ENCODE data around the gene SMARCB1.

SMARCB1 gene

DNA sequence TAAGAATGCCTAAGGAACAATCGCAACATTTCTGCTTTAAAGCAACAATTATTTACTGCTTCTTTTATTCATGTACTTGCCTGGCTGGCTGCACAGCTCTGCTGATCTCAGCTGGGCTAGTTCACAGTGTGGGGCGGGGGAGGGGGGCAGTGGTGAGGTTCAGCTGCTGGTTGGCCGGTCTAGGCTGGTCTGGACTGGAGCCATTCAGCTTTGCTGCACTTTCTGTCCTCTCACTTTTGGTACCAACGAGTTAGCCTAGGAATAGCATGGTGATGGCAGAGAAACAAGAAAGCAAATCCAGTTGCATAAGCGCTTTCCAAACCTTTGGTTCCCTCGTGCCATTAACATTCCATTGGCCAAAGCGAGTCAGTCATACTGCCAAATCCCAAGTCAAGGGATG lies 91.5 kb downstream of the SMARCB1 start:
- DNase-seq (ENCODE audit: low read depth in 2 of 2, low spot score in 1 of 2) = no peak

GRCh38 chr22:23882370-23882769 lies 95.6 kb downstream of the SMARCB1 start:
- no peak for DNase-seq (ENCODE audit: low read depth in 2 of 2, low spot score in 1 of 2)

DNA sequence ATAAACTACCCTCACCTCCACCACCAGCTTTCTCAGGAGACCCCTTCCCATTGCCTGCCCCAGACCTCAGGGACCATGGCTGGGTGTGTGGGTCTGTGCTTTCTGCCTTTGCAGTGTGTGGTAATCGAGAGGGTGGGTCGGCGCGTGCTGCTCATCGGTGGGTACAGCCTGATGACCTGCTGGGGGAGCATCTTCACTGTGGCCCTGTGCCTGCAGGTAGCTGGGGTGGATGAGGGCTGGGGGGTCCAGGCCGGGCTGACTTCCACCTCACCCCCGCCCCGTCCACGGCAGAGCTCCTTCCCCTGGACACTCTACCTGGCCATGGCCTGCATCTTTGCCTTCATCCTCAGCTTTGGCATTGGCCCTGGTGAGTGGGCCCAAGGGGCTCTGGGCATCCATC lies 96.9 kb downstream of the SMARCB1 start:
- no peak for DNase-seq (ENCODE audit: low read depth in 2 of 2, low spot score in 1 of 2)

DNA sequence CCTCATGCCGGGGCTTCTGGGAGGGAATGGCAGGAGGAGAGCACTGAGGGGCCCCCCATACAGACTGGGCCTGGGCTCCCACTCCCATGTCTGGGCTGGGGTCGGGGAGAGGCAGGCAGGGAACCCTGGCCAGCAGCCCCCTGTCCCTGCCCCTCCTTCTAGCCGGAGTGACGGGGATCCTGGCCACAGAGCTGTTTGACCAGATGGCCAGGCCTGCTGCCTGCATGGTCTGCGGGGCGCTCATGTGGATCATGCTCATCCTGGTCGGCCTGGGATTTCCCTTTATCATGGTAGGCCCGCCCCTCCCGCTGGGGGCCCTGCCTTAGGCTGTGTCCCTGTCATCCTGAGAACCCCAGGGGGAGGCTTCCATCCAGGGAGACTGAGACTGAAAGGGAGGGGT lies 97.4 kb downstream of the SMARCB1 start:
- DNase-seq (ENCODE audit: low read depth in 2 of 2, low spot score in 1 of 2) = no peak
